HG03520 (cell line): ENCODE measurements around the gene PLAAT4.
"Not testable (repeated sequence)": the region's sequence is repeated elsewhere in the genome, so short reads cannot be mapped to it uniquely, and the experiment has no call there.

Experiments
- ATAC-seq: cut with Tn5 transposase; IDR thresholded peaks from one replicate; pipeline ENCODE4 v1.9.1; 2021; ENCODE audit warnings: mild to moderate bottlenecking, moderate library complexity; ENCODE audit not compliant: unreplicated experiment

PLAAT4 gene

DNA sequence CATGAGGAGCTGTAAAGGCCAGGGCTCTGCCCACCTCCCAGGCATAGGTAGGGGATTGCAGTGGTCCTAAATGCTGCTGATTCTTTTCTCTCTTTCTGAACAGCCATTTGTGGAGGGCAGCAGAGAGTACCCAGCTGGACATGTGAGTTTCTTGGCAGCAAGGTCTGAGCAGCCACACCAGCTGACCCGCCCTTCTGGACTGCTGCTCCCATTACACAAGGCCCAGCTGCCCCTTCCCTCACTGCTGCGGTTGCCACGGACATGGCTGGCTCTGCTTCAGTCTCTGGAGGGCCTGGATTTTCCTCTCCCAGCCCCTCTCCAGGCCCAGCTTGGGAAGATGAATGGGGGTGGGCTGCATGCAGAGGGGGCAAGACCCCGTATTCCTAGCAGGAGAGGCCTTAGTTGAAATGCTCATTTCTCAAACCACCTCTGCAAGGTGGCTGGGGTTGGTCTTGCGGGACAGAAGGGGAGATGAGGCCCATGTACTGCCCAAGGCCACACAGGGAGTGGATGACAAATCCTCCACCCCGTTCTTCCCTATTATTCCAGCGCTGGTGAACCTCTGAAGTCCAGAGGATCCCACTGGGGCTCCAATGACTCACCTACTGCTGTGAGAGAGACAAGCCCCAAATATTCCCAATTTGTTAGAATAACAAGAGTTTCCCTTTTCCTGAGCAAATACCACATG, 26.1 kb upstream of the PLAAT4 start:
- ATAC-seq: no peak

DNA sequence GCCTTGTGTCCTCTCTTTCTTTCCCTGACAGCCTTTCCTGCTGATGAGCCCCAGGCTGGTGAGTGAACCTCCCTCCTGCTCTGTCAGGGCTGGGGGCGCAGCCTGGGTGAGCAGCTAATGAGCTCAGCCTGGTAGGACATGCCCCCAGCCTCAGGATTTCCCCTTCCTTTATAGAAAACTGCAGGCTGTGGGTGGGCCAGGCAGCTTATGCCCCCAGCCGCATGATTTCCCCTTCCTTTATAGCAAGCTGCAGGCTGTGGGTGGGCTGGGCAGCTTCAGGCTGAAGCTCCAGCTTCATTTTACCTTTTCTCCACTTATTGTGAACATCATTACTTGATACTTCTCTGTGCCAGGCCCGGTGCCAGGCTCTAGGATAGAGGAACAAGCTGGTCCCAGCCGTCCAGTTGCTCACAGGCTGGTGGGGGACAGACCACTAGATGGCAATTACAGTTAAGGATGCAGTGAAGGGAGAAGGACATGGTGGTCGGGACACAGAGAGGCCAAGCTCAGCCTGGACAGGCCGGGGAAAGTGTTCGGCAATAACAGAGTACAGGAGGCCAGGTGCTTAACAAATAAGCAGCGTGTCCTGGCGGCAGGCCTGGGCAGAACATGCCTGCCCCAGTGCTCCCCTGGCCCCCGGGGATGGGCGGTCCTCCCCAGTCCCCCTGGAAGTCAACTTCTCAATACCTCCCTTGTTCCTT, 25.4 kb upstream of the PLAAT4 start:
- no peak for ATAC-seq

DNA sequence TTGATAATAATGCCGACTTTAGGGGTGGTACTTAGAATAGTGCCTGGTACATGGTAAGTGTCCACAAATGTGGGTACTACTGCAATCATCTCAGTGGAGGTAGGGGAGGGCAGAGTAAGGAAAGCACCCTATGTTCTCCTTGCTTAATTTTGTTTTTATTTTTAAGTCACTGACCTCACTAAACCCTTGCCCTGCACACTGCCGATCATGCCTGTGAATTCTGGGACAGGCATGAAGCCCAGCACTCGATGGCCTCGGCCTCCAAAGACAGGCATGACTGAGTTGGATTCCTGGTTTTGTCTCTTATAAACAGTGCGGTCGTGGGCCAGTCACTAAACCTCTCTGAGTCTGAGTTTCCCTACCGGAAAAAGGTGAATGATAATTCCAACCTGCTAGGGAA, 23.8 kb upstream of the PLAAT4 start:
- ATAC-seq: no peak

DNA sequence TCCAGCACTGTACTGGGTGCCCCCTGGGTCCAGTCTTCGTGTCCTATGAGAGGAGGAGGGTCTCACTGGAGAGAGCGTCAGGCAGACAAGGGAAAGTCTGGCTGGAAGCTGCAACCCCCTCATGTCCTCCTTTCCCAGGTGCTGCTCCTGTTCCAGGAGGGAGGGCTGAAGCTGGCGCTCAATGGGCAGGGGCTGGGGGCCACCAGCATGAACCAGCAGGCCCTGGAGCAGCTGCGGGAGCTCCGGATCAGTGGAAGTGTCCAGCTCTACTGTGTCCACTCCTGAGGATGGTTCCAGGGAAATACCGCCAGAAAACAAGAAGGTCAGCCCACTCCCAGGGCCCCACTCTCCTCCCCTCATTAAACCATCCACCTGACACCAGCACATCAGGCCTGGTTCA, 20.5 kb upstream of the PLAAT4 start:
- no peak for ATAC-seq

DNA sequence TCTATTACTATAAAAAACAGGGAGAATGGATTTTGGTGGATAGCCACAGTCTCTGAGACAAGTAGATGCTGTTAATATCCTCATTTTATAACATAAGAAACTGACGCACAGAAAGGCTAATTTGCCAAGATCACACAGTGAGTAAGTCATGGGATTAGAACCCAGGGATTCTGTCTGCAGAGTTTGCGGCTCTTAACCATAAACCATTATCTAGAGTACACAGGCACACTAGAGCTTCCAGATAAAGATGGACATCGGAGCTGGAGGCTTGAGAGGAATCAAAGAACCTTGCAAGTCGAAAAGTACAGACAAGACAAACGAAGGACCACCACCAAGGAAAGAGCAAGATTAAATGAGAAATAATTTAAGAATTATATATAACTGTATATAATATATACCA, 19.5 kb upstream of the PLAAT4 start:
- no peak for ATAC-seq

DNA sequence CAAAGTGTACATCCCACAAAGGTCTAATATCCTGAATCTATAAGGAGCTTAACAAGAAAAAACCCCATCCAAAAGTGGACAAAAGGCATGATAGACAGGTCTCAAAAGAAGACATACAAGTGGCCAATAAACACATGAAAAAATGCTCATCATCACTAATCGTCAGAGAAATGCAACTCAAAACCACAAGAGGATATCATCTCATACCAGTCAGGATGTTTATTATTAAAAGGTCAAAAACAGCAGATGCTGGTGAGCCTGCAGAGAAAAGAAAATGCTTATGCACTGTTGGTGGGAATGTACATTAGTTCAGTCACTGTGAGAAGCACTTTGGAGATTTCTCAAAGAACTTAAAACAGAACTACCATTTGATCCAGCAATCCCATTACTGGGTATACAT, 18.1 kb upstream of the PLAAT4 start:
- no peak for ATAC-seq

DNA sequence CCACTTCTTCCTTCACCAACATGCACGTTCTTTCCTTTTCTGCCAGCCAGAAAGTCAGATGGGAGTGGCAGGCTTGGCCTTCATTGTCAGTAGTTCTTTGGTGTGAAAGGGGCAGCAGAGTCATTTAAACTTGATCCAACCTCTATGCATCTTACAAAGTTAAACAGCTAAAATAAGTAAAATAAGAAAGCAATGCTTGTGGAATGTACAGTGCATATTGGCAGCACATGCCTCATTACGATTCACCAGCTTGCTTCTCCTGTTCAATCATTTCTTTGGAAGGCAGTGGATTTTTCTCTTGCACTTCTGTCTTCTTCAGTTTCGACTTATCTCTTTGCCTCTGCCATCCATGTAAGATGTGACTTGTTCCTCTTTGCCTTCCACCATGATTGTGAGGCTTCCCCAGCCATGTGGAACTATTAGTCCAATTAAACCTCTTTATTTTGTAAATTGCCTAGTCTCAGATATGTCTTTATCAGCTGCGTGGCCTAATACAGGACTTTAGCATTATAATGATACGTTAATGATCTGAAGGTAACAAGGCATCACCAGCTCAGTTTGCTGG, 15.9 kb upstream of the PLAAT4 start:
- ATAC-seq: no peak

DNA sequence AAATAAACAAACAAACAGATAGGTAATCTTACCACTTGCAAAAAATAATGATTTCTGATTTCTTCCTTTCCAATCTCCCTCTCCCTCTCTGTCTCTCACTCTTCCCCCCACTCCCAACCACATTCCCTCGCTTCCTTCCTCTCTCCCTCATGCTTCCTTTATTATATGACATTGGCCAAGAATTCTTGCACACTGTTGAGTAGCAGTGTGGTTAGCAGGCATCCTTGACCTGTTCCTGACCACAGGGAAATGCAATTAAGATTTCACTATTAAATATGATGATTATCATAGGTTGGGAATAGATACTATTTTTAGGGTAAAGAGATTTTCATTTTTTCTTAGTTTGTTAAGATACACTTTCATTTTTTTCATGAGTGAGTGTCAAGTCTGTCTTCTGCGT, 14.7 kb upstream of the PLAAT4 start:
- no peak for ATAC-seq

DNA sequence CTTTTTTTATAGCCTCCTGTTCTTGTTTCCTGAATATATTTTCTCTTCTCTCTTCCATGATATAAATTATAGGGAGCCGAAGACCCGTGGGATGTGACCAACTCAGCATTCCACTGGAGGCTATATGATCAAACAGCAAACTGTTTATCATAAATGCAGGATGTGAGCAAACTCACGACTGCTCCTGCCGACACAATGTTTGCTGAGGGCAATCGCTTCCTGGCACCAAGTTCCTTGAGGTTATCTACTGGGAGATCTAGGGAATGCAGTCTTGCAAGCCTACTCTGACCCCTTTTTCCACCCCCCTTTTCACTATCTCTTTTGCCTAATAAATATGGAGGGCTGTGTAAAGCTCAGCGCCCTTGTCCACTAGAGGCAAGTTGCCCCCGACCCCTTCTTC, 13.5 kb upstream of the PLAAT4 start:
- no peak for ATAC-seq

DNA sequence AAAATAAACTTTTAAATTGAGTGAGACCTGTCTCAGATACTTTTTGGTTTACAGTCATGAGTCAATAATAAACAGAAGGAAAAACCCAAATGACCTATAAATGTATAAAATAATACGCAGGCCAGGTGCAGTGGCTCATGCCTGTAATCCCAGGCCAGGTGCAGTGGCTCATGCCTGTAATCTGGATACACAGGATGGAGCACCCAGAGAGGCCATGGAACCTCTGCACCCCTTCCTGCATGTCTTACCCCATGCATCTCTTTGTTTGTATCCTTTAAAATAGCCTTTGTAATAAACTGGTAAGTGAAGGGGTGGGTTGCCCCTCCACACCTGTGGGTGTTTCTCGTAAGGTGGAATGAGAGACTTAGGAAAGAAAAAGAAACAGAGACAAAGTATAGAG, 8.9 kb upstream of the PLAAT4 start:
- no peak for ATAC-seq

DNA sequence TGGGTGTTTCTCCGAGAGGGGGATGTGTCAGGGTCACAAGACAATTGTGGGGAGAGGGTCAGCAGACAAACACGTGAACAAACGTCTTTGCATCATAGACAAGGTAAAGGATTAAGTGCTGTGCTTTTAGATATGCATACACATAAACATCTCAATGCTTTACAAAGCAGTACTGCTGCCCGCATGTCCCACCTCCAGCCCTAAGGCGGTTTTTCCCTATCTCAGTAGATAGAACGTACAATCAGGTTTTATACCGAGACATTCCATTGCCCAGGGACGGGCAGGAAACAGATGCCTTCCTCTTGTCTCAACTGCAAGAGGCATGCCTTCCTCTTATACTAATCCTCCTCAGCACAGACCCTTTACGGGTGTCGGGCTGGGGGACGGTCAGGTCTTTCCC, 8.5 kb upstream of the PLAAT4 start:
- ATAC-seq: not testable (repeated sequence)

DNA sequence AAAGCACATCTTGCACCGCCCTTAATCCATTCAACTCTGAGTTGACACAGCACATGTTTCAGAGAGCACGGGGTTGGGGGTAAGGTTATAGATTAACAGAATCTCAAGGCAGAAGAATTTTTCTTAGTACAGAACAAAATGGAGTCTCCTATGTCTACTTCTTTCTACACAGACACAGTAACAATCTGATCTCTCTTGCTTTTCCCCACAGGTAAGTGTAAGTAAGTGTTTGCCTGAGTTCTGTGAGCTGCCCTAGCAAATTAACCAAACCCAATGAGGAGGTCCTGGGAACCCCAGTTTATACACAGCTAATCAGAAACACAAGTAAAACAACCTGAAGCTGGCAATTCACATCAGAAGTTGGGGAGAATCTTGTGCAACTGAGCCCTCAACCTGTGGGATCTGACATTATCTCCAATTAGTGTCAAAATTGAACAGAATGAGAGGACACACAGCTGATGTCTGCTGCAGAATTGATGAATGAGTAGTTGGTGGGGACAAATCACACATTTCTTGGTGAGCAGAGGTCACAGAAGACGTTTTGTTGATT, 7.8 kb upstream of the PLAAT4 start:
- ATAC-seq: not testable (repeated sequence)

DNA sequence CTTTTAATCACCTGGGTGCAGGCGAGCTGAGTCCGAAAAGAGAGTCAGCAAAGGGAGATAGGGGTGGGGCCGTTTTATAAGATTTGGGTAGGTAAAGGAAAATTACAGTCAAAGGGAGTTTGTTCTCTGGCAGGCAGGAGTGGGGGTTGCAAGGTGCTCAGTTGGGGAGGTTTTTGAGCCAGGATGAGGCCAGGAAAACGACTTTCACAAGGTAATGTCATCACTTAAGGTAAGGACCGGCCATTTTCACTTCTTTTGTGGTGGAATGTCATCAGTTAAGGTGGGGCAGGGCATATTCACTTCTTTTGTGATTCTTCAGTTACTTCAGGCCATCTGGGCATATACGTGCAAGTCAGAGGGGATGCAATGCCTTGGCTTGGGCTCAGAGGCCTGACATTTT, 7.2 kb upstream of the PLAAT4 start:
- ATAC-seq: not testable (repeated sequence)

DNA sequence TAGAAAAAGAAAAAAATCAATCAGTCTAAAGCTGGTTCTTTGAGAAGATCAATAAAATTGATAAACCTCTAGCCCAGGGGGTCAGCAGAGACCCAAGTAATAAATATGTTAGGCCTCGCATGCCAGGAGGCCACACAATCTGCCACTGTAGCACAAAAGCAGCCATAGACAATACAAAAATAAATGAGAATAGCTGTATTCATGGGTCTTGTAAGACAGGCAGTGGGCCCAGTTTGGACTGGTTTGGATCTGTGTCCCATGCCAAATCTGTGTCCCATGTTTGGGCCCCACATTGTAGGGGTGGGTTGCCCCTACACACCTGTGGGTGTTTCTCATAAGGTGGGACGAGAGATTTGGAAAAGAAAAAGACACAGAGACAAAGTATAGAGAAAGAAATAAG, 6.6 kb upstream of the PLAAT4 start:
- ATAC-seq: no peak

DNA sequence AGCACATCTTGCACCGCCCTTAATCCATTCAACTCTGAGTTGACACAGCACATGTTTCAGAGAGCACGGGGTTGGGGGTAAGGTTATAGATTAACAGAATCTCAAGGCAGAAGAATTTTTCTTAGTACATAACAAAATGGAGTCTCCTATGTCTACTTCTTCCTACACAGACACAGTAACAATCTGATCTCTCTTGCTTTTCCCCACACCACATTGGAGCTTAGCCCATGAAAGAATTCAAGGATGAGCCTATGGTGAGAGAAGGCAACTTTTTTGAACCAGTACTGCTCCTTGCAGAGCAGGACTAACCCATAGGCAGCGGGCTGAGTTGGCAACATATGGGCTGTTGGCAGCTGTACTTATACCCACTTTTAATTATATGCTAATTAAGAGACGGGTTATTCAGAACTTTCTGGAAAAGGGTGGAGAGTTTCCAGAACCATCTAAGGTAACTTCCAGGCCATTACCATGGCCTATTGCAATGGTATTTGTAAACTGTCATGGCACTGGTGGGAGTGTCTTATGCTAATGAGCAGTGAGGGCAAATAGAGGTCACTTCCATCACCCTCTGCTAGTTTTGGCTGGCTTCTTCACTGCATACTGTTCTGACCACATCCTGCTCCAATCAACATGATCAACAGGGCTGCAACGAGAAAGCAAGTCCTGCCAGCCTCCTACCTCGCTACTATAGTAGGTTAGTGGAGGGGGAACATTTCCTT, 5.4 kb upstream of the PLAAT4 start:
- peak; percentile 73 for ATAC-seq

DNA sequence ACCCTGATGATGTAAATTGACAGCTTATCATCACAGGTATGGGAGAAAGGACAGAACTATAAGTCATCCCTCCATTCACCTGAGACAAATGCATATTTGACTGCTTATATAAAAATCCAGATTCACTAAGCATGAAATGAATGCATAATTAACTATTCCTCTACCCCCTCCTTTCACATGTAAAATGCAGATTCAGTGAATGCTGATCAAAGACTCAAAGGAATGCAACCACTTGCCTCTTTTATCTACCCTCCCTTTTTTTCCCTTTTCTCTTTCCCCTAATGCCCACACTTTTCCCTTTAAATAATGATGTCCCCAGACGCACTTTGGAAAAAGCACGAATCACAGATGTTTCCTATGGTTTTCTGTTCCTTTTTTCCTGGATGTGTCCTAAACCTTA, 4.5 kb upstream of the PLAAT4 start:
- ATAC-seq: no peak

DNA sequence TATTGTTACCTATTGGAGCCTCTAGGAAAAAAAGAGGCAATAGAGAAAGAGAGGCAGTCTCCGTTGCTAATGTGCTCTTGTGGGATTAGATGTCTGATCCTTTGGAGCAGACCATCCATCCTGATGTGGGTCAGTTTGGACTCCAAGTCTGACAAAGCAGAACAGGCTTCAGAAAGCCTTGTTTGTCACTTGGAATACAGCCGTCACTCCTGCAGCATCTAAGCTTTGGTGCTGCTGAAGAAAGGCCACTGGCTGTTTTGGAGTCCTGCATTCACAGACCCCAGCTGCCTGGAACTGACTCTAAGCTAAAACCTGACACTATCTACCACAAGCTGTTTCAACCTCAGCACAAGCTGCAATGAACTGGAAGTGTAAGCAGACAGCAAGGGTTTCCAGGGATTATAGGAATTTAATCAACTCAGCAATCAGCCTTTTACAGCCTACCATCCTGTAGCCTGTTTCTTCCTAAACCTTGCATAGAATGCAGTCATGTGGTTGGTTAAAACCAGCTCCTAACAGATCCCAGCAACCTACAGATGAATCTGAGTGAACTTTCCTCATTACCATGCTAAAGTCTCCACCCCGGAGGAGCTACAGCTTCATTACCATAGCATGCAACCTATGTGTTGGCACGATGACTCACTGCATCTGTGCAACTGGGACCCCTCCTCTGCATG, 3.7 kb upstream of the PLAAT4 start:
- ATAC-seq: no peak

DNA sequence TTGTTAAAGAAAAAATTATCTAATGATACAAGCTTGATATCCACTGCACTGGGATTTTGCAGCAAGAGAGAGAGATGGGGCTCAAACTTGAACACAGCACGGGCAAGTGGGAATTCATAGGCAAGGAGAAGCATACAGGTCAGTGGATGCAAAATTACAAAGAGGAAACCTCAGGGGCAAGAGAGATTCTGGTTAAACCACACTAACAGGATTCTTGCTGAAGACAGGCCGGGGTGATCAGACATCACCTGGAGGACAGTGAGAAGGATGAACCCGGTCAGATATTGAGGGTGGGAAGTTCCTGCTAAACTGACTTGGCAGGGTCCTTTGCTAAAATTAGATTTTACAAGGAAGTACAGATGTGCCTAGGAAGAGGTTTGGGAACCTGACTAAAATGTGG, 2.5 kb upstream of the PLAAT4 start:
- ATAC-seq: no peak

DNA sequence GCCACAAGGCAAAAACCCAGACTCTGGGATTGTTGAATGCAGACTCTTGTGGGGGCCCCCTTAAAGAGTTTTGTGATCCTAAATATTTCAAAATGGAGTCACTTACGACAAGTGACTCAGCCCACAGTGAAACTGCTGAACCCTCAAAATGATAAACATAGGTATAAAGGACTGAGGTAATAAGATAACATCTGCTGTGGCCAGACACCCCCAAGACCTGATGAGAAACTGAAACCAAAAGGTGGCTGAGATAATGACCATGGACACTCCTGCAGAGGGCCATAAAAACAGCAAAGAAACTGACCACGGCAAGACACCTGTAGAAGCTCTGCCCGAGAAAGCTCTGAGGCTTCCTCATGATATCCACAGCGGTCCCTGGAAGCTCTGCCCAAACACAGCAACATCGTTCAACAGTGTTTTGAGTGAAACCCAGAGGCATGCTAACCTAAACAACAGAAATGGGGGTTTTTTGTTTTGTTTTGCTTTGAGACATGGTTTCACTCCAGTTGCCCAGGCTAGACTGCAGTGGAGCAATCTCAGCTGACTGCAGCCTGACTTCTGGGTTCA, 1.6 kb upstream of the PLAAT4 start:
- peak; percentile 48 for ATAC-seq

DNA sequence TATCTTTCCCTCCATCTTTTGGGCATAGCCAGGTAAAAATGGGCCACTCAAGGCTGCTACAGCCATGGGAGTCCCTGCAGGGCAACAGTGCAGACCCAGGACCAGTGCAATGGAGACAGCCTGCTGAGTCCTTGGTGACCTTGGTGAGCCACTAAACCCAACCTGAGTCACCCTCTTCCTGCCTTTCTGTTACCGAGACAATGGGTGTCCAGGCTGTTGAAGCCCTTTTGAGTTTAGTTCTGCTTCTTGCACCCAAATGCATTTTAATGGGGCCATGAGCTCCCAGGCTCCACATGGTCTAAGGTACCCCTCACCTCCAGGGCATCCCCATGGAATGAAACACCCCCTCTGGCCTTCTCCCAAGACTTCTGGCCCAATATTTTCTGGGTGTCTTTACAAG, 874 bp upstream of the PLAAT4 start:
- no peak for ATAC-seq
